Activated T-cell treated with anti-CD3 and anti-CD28 coated beads for 4 hours (primary cell): ENCODE results near the gene DHX58.

Experiments
- DNase-seq: peaks from one replicate; pipeline ENCODE4 v3.0.0-alpha.2; 2020

DHX58 gene

DNA sequence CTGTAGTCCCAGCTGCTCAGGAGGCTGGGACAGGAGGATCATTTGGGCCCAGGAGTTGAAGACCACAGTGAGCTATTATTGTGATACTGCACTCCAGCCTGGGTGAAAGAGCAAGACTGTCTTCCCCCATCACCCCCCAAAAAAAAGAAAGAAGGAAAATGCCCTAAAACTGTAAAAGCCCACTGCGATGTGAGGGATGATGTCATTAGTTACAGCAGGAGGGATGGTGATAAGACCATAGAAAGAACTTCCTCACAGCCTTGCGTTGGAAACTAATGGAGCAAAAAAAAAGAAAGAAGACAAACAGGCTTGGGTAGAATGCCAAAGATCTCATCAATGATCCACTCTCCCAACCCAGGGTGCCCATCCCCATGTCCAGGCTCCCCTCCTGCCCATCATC is 33.0 kb downstream of the DHX58 start:
- no peak for DNase-seq

DNA sequence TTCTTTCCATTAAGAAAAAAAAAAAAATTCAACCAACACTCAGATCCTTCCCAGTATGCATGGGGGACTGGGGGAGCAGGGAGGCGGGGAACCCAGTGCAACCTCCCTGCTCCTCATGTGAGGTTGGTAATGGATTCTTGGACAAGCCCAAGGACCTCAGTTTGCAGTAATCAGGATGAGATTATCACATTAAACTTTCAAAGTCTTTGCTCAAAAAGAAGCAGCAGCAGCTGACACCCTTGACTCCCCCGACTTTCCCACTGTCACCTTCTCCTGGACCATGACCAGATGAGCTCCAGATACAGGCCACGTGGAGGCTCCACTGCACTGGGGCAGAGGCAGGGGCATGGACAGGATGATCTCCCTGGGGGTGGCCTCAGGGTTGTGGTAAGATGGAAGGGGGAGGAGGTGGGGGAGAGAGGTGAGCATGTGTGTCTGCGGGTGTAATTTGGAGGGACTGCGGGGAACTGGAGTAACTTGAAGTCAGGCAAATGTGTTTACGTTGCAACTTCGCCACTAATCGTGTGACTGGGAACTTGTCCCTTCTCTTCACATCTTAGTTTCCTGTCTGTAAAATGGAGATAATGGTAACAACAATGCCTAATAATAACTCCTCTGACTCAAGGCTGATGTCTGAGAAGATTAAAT is 34.0 kb downstream of the DHX58 start:
- no peak for DNase-seq

- DNase-seq, result no peak
These were observed 34.8 kb downstream of the DHX58 start for GRCh38 chr17:42077755-42078154.

DNA sequence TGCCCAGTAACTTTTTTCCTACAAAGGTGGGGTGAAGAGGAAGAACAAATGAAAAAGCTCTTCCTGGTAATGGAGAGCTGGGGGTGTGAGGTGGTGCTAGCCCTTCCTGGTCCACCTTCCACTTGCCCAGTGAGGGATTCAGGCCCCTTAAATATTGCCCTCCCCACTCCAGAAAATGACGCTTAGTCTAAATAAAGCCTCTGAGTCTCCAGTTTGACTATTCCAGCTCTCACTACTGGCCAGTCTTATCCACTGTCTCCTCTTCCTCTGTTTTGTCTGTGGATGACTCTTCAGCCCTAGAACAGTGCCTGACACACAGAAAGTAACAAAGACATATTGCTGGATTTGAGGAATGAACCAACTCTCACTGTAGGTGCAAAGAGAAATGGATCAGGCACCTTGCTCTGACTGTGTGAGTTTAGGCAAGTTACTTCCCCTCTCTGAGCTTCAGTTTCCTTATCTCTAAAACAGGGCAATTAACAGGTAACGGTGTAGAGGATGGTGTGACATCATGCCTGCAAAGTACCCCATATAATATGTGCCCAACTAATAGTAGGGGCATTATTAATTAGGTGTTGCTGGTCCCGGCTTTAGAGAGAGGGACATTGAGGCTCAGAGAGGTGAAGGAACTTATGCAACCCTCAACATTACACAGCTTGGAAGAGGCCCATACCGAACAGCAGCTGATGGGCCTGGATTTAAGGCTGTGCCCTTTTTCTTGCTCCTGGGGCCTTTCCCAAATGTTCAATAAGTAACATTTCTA is 35.5 kb downstream of the DHX58 start:
- DNase-seq, result no peak

- DNase-seq, result no peak
These were observed 36.7 kb downstream of the DHX58 start for GRCh38 chr17:42075789-42076188.

GRCh38 chr17:42072323-42073187 is 40.0 kb downstream of the DHX58 start:
- DNase-seq, result no peak

GRCh38 chr17:42071810-42072209 is 40.7 kb downstream of the DHX58 start:
- DNase-seq, result no peak

- DNase-seq, result no peak
These were observed 43.5 kb downstream of the DHX58 start for GRCh38 chr17:42068979-42069378.

- peak; percentile 61 for DNase-seq
These were observed 45.0 kb downstream of the DHX58 start for GRCh38 chr17:42067371-42068091.

DNA sequence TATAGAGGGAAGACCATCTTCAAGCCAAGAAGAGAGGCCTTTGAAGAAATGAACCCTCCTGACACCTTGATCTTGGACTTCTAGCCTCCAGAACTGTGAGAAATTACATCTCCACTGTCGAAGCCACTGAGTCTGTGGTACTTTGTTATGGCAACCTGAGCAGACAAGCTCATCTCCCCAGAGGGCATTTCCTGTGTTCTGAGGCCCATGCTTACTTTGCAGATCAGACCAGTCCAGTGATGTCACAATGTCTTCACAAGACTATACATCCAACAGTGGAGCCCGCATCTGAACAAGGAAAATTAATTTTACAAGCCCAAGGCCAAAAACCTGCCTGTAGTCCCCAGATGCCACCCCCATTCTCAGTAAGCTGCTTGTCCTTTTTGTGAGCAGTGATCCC is 47.3 kb downstream of the DHX58 start:
- DNase-seq, result no peak

- DNase-seq, result no peak
These were observed 49.8 kb downstream of the DHX58 start for GRCh38 chr17:42062681-42063080.

GRCh38 chr17:42061646-42062487 is 50.6 kb downstream of the DHX58 start:
- DNase-seq, result no peak

DNA sequence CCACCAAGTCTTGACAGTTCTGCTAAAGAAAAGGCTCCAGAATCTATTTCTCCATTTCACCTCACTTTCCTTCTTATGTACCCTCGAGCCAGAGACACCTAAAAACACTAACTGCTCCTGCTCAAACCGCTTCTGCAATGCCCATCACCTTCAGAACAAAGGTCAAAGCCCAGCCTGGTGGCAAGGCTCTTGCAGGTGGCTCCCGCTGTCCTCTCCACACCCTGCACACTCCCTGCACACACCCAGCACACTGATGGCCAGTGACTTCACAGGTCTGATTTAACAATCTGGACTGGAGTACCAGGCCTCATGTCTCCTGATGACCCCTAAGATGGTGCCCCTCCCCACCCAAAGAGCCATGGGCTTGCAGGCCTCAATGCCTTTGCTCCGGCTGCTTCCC is 52.3 kb downstream of the DHX58 start:
- DNase-seq, result no peak

DNA sequence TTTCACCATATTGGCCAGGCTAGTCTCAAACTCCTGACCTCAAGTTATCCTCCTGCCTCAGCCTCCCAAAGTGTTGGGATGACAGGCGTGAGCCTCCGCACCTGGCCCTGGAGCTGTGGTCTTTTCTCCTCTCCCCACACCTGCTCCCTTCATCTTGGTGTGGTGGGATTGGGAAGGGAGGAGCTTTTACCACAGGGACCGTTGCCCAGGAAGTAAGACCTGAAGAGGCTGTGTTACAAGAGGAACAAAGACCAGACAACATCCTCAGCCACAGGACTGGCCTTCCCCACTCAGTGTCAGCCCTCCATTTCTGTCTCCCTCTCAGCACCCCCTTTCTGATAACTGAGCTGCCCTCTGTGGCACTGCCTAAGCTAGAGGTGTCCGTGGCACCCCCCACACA is 52.7 kb downstream of the DHX58 start:
- DNase-seq, result no peak

DNA sequence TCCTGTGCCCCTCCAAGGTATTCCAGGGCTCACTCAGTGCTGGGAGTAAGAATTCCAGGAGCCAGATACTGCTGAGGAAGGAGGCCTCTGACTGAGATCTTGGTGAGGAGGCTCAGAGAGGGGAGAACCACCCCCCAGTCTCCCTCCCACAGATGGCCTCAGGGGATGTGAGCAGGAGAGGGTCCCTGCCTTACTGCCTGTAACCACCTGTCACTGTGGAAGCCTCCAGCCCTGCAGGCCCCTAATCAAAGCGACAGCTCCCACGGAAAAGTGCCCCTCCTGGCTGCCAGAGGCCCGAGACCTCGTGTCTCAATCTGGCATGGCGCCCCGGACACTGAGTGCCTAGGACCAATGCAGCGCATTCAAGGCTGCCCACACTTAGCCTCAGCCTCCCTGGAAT is 54.5 kb downstream of the DHX58 start:
- no peak for DNase-seq

DNA sequence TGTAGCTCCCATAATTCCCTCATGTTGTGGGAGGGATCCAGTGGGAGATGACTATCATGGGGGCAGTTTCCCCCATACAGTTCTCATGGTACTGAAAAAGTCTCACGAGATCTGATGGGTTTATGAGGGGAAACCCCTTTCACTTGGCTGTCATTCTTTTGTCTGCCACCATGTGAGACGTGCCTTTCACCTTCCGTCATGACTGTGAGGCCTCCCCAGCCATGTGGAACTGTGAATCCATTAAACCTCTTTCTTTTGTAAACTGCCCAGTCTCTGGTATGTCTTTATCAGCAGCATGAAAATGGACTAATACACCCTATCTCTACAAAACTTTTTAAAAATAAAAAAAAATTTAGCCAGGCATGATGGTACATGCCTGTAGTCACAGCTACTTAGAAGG is 55.9 kb downstream of the DHX58 start:
- DNase-seq, result no peak

DNA sequence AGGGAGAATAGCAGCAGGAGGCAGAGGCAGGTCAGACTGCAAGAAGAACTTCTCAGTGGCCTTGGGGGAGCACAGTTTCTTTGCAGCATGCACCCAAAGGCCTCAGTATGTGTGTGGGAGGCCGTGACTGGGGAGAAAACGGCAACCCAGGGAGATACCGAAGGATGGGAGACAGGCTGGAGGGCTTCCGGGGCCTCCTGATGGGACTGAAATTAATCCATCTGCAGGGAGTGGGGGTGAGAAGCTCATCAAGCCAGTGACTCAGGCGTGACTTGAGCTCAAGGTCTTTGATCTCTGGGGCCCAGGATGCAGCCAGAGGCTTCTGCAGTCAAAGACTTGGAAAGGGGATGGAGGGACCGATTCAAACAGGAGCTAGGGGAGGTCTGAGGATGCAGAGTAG is 57.0 kb downstream of the DHX58 start:
- DNase-seq, result no peak

DNA sequence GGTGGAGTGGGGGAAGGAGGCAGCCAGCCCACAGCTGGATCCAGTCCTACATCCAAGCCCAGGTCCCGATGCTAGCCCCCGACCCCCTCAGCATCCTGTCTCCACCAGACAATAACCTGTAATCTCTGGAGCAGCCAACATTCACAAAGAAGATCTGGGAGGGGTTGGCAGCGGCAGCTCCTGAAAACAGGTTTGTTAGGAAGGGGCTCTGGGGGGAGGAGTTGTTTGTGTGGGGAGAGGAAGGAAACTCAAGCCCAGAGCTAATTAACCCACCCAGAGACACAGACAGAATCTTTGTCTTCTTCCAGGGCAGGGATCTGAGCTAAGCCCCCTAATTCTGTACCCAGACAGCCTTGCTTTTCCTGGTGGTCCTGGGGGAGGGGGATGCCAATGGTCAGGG is 57.5 kb downstream of the DHX58 start:
- DNase-seq, result no peak

DNA sequence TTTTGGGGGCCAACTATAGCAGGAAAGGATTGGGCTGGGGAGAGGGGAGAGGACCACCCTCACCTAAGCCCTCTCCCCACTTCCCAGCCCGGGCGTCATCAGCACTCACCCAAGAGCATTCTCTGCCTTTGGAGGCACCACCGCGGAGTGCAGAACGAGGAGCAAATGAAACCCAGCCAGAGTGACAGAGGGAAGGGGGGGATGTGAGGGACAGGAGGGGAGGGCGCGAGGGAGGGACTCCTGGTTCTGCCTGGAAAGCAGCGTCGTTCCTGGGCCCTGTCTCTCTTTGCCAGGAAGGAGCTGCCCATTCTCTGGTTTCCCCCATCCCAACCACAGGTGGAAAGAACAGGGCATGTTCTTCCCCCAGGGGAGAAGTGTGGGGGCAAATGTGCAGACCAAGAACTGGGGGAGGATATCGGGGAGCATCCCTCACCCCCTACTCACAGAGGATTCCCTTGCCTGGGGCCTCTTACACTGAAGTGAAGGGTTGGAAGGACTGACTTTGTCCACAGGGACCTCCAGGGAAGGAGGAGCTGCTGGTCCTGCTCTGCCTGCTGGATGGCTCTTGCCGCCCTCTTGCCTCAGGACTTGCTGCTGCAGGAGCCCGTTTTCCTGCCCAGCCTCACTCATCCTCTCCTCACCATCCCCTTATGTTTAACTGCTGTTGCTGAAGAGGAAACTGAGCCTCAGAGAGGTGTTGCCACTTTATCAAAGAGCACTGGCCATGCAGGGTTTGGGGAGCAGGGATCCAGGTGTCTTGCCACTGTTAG is 58.6 kb downstream of the DHX58 start:
- DNase-seq, result no peak

- no peak for DNase-seq
These were observed 60.1 kb downstream of the DHX58 start for GRCh38 chr17:42052346-42052877.

DNA sequence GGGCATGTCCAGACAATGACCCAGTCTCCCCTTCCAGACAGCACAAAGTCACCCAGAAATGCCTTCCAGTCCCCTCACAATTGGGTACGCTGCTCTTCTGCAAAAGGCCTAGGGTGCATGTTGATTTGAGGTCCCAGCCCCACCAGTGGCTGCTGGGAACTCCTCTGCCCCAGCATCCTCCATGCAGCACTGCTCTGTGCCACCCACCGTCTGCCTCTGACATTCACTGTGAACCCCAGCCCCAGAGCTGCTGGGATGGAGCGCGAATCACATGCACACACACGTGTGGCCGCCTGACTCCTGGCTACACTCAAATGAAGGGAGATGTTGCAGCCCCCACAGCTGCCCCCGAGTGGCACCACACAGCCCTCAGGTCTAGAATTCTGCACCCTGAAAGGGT is 60.9 kb downstream of the DHX58 start:
- DNase-seq, result no peak
